Activated T-cell treated with anti-CD3 and anti-CD28 coated beads, Interleukin-2, amount 50 U/mL, for 4 hours (primary cell): ENCODE data around the gene KCNK7. TPM values are rescaled to one million over a fixed set of nuclear protein-coding genes. Genes with fewer than 3 reads are reported as not detected.

Source experiments
- ATAC-seq, 2 donors: fragments of 200-7000 bp; cut with Tn5 transposase; one replicate each; pipeline ENCODE4 v1.10.0; 2021
- DNase-seq: peaks from one replicate; pipeline ENCODE4 v3.0.0-alpha.2; 2020
- H3K27me3 Mint-ChIP-seq: one replicate; pipeline ENCODE4 v1.8.0; 2021; ENCODE audit warnings: low read depth, mixed read lengths
- H3K36me3 Mint-ChIP-seq: one replicate; pipeline ENCODE4 v1.8.0; 2022; ENCODE audit warnings: mixed read lengths; ENCODE audit not compliant: insufficient read depth
- H3K4me1 Mint-ChIP-seq: one replicate; pipeline ENCODE4 v1.8.0; 2021; ENCODE audit warnings: low read depth, mixed read lengths
- H3K4me3 Mint-ChIP-seq: one replicate; pipeline ENCODE4 v1.8.0; 2021; ENCODE audit warnings: mild to moderate bottlenecking, moderate library complexity, mixed read lengths
- H3K9me3 Mint-ChIP-seq: one replicate; pipeline ENCODE4 v1.8.0; 2021; ENCODE audit warnings: mixed read lengths
- total RNA-seq, 3 donors: library from RNA; stranded (reverse); gene quantifications; one replicate each; pipeline ENCODE4 v1.2.1, GENCODE V29; 2021

Gene KCNK7
- total RNA-seq, 3 donors from 2014 or later: 1.4 to 2.1 (median 1.4) TPM

GRCh38 chr11:65547446-65548125 is 48.0 kb downstream of the KCNK7 start:
- DNase-seq: no peak
- H3K4me1 Mint-ChIP-seq: peaks cover 60% of the 10 kb centered on the region
- no peaks in the 10 kb centered on the region for H3K27me3 Mint-ChIP-seq
- ATAC-seq: no peak
- no peak overlapping the region for H3K4me3 Mint-ChIP-seq
- H3K36me3 Mint-ChIP-seq: peaks cover 4% of the 10 kb centered on the region
- H3K9me3 Mint-ChIP-seq: no peaks in the 10 kb centered on the region

GRCh38 chr11:65546217-65546958 is 49.2 kb downstream of the KCNK7 start:
- Mint-ChIP-seq H3K9me3 (no peaks in the 10 kb centered on the region), H3K36me3 (peaks cover 4% of the 10 kb centered on the region), H3K27me3 (no peaks in the 10 kb centered on the region), H3K4me1 (peaks cover 52% of the 10 kb centered on the region), H3K4me3 (peak overlapping the region; percentile 53)
- ATAC-seq: peak; percentile 85 to 86
- DNase-seq: peak; percentile 100

GRCh38 chr11:65545853-65546216 is 49.8 kb downstream of the KCNK7 start:
- peak in 1 of 2 donors; percentile 0 for ATAC-seq
- Mint-ChIP-seq H3K4me1 (peaks cover 53% of the 10 kb centered on the region), H3K4me3 (peak overlapping the region; percentile 53), H3K27me3 (no peaks in the 10 kb centered on the region), H3K9me3 (no peaks in the 10 kb centered on the region), H3K36me3 (peaks cover 2% of the 10 kb centered on the region)
- no peak for DNase-seq

Other genes with a start within 250 kb of the KCNK7 start
- under 1 TPM; 0.46 to 0.66 (median 0.50) TPM for gene TIGD3, start 241.0 kb downstream of the KCNK7 start, total RNA-seq
- gene SLC25A45, start 213.2 kb downstream of the KCNK7 start, total RNA-seq: 10 to 100 TPM in 1 of 3 donors, 1 to 10 TPM in 2; 7.0 to 11.1 (median 9.5) TPM
- 10 to 100 TPM; 43.0 to 49.2 (median 44.9) TPM for gene FRMD8, start 209.2 kb downstream of the KCNK7 start, total RNA-seq
- 100 to 1,000 TPM in 2 of 3 donors, 10 to 100 TPM in 1; 95.5 to 136 (median 123) TPM for gene NEAT1, start 173.0 kb downstream of the KCNK7 start, total RNA-seq
- 1,000 to 10,000 TPM; 3,100 to 4,455 (median 3,753) TPM for gene MALAT1, start 96.8 kb downstream of the KCNK7 start, total RNA-seq
- gene SCYL1, start 70.7 kb downstream of the KCNK7 start, total RNA-seq: 10 to 100 TPM; 87.6 to 94.6 (median 94.3) TPM
- gene LTBP3, start 37.4 kb downstream of the KCNK7 start, total RNA-seq: 10 to 100 TPM; 33.1 to 40.8 (median 40.1) TPM
- 100 to 1,000 TPM; 120 to 148 (median 136) TPM for gene ZNRD2, start 25.3 kb downstream of the KCNK7 start, total RNA-seq
- gene FAM89B, start 23.3 kb downstream of the KCNK7 start, total RNA-seq: 10 to 100 TPM; 27.4 to 32.0 (median 28.6) TPM
- gene EHBP1L1, start 19.7 kb downstream of the KCNK7 start, total RNA-seq: 10 to 100 TPM; 59.8 to 84.9 (median 80.1) TPM
- gene MAP3K11, start 18.4 kb upstream of the KCNK7 start, total RNA-seq: 10 to 100 TPM; 71.8 to 87.1 (median 74.3) TPM
- 10 to 100 TPM; 55.8 to 59.7 (median 59.5) TPM for gene PCNX3, start 20.0 kb upstream of the KCNK7 start, total RNA-seq
- gene SIPA1, start 42.3 kb upstream of the KCNK7 start, total RNA-seq: 100 to 1,000 TPM in 1 of 3 donors, 10 to 100 TPM in 2; 80.0 to 101 (median 95.4) TPM
- gene RELA, start 67.1 kb upstream of the KCNK7 start, total RNA-seq: 100 to 1,000 TPM; 108 to 118 (median 111) TPM
- gene KAT5, start 116.5 kb upstream of the KCNK7 start, total RNA-seq: 10 to 100 TPM; 81.7 to 96.5 (median 85.1) TPM
- 100 to 1,000 TPM in 2 of 3 donors, 10 to 100 TPM in 1; 95.6 to 122 (median 115) TPM for gene RNASEH2C, start 125.0 kb upstream of the KCNK7 start, total RNA-seq
- 10 to 100 TPM; 17.3 to 19.4 (median 17.4) TPM for gene AP5B1, start 185.2 kb upstream of the KCNK7 start, total RNA-seq
- under 1 TPM in 2 of 3 donors, not detected in 1; 0.05 TPM for gene OVOL1, start 191.3 kb upstream of the KCNK7 start, total RNA-seq
- 1 to 10 TPM in 1 of 3 donors, under 1 TPM in 2; 0.52 to 1.4 (median 0.56) TPM for gene SNX32, start 238.2 kb upstream of the KCNK7 start, total RNA-seq